ENCODE measurements around the gene SCN2A.

Gene SCN2A

GRCh38 chr2:165423081-165423480, 183.9 kb downstream of the SCN2A start:
- DNase-seq, result no peak

GRCh38 chr2:165425556-165425955, 186.3 kb downstream of the SCN2A start:
- DNase-seq, result no peak

- DNase-seq, result no peak
These were observed 188.5 kb downstream of the SCN2A start for GRCh38 chr2:165427686-165428085.

GRCh38 chr2:165428926-165429325, 189.7 kb downstream of the SCN2A start:
- DNase-seq, result no peak

GRCh38 chr2:165431014-165431413, 191.8 kb downstream of the SCN2A start:
- no peak for DNase-seq

- no peak for DNase-seq
These were observed 193.2 kb downstream of the SCN2A start for GRCh38 chr2:165432234-165432966.

- no peak for DNase-seq
These were observed 195.8 kb downstream of the SCN2A start for GRCh38 chr2:165434865-165435496.

GRCh38 chr2:165435611-165436010, 196.4 kb downstream of the SCN2A start:
- no peak for DNase-seq

- DNase-seq, result no peak
These were observed 197.3 kb downstream of the SCN2A start for GRCh38 chr2:165436559-165436958.

- DNase-seq, result no peak
These were observed 201.2 kb downstream of the SCN2A start for GRCh38 chr2:165440367-165440766.
